Spleen (tissue), 13 donors: ENCODE results near the gene OR10Z1. TPM values are rescaled to one million over a fixed set of nuclear protein-coding genes. Genes with fewer than 3 reads are reported as not detected.

Experiments used
- DNase-seq: peaks from one replicate; pipeline ENCODE4 v3.0.0-alpha.2; 2020
- H3K27ac ChIP-seq, 8 donors: fragments of 200-600 bp; sonication (generic) in 7 of 8; 1 replicate in 4 of 8; 2 replicates in 4 of 8; pipeline versions ENCODE4 v1.5.0 to v1.8.0; 2016 to 2021; ENCODE audit warnings: inconsistent platforms in 4 of 8, mild to moderate bottlenecking in 4 of 8, moderate library complexity in 1 of 8
- H3K27me3 ChIP-seq, 7 donors: fragments of 200-600 bp; sonication (generic) in 6 of 7; replicated peaks in 1 of 7; 1 replicate in 4 of 7; 2 replicates in 3 of 7; pipeline versions ENCODE4 v1.5.0 to v1.8.0; 2016 to 2021; ENCODE audit warnings: inconsistent platforms in 3 of 7, mild to moderate bottlenecking in 1 of 7
- H3K36me3 ChIP-seq, 6 donors: fragments of 200-600 bp; sonication (generic) in 5 of 6; 1 replicate in 4 of 6; 2 replicates in 2 of 6; pipeline versions ENCODE4 v1.5.0 to v1.8.0; 2016 to 2021; ENCODE audit warnings: inconsistent platforms in 2 of 6
- H3K4me1 ChIP-seq, 6 donors: fragments of 200-600 bp; sonication (generic) in 5 of 6; 1 replicate in 3 of 6; 2 replicates in 3 of 6; pipeline versions ENCODE4 v1.5.0 to v1.8.0; 2016 to 2021; ENCODE audit warnings: inconsistent platforms in 3 of 6
- H3K4me3 ChIP-seq, 8 donors: fragments of 200-600 bp; sonication (generic) in 7 of 8; 1 replicate in 4 of 8; 2 replicates in 4 of 8; pipeline versions ENCODE4 v1.5.0 to v1.8.0; 2016 to 2021; ENCODE audit warnings: inconsistent platforms in 4 of 8, mild to moderate bottlenecking in 4 of 8, moderate library complexity in 2 of 8
- H3K9me3 ChIP-seq, 8 donors: fragments of 200-600 bp; sonication (generic) in 7 of 8; 1 replicate in 4 of 8; 2 replicates in 4 of 8; pipeline versions ENCODE4 v1.5.0 to v1.8.0; 2016 to 2021; ENCODE audit warnings: inconsistent platforms in 4 of 8
- CTCF ChIP-seq, 11 experiments: fragments of 200-600 bp in 7 of 11; fragments of 450-650 bp in 4 of 11; sonication (generic) in 4 of 11; IDR thresholded peaks in 8 of 11; conservative IDR thresholded peaks in 3 of 11; 1 replicate in 7 of 11; 2 replicates in 4 of 11; pipeline versions ENCODE4 v1.4.0 to v1.8.0; 2016 to 2021; ENCODE audit warnings: antibody characterized with exemption in 11 of 11, inconsistent platforms in 4 of 11, mild to moderate bottlenecking in 1 of 11
- POLR2A ChIP-seq, 3 donors: fragments of 450-650 bp; IDR thresholded peaks; one replicate each; pipeline ENCODE4 v1.5.1; 2017; ENCODE audit warnings: antibody characterized with exemption in 3 of 3, mild to moderate bottlenecking in 1 of 3
- POLR2AphosphoS5 ChIP-seq, 3 donors: sonication (generic); formaldehyde crosslinking; IDR thresholded peaks; one replicate each; pipeline ENCODE4 v1.5.1; 2017; ENCODE audit warnings: antibody characterized with exemption in 3 of 3
- WGBS, 5 donors: extraction: QIAGEN DNeasy Blood & Tissue Kit in 3 of 5; methylation state at CpG; one replicate each; pipeline versions ENCODE4 v1.1.5 to v1.1.7; 2013 to 2018; 5-methylcytosine and 5-hydroxymethylcytosine counted together
- intact Hi-C: fragments of 100-400 bp; cut with DNase I; formaldehyde crosslinking; loops from one replicate; pipeline ENCODE4 v1.15.0; 2023; ENCODE audit warnings: low total_unique reads
- long read RNA-seq, 2 donors: transcript quantifications; one replicate each; lab custom pipeline, GENCODE V29; 2026
- polyA plus RNA-seq, 3 donors: library from polyadenylated mRNA; stranded (reverse); fragments of 200-250 nt; gene quantifications; one replicate each; pipeline ENCODE4 v1.2.1, GENCODE V29; 2013
- total RNA-seq, 7 donors: library from RNA; depleted of rRNA in 3 of 7; stranded (reverse); fragments of >200 nt in 3 of 7; fragmentation: NEBNext Ultra II Directional in 4 of 7; extraction: Animal tissue kit (Norgen Biotek cat#: 25700) in 4 of 7; gene quantifications; one replicate each; pipeline versions ENCODE4 v1.1.0 to v1.2.1, GENCODE V29; 2016 to 2021
- donor health status: healthy with polysubstance abuse.
- donor health status: DM: no; HTN: no; CAD: no; lungs with moderate emphysema.
- donor health status: DM: no; HTN: no; CAD: no.
- donor health status: Bipolar disorder and iron deficiency.
- donor health status: healthy.
- donor health status: DM: no; HTN: no; CAD: no.
- donor health status: DM: yes; HTN: yes; CAD: no.

The OR10Z1 gene
- not detected for total RNA-seq
- polyA plus RNA-seq, result not detected
- long read RNA-seq, donor 1, result 0 reads
- long read RNA-seq, donor 2, partial matches to known transcripts, result 20 of 25 reads
- long read RNA-seq, donor 2, other reads (novel, unspliced or antisense), result 5 of 25 reads

- H3K9me3 ChIP-seq, result peaks cover 0 to 5% (median under 1%) of the 10 kb centered on the region in 8 donors
- WGBS, 5 donors, result 82 to 89% (median 88%) methylated on average over 1 of the region's 1 CpG
- no peaks in the 10 kb centered on the region for H3K27me3 ChIP-seq
- intact Hi-C loops, result no loop called here
- no peaks in the 10 kb centered on the region for H3K4me1 ChIP-seq
- H3K27ac ChIP-seq, result no peak within 1 kb of the TSS
- no peak within 1 kb of the TSS for H3K4me3 ChIP-seq
- DNase-seq, result no peak
- H3K36me3 ChIP-seq, result no peaks in the 10 kb centered on the region
- TF ChIP-seq POLR2AphosphoS5 (IDR thresholded peaks at IDR 0.05) (no peak), CTCF (IDR thresholded peaks at IDR 0.05 in 8 of 11, conservative IDR thresholded peaks at IDR 0.05 in 3 of 11) (no peak), POLR2A (IDR thresholded peaks at IDR 0.05) (no peak)
Observed at GRCh38 chr1:158604968-158605367, at the start of gene OR10Z1. OR10Z1 (plus strand) TSS chr1:158605268; CDS start chr1:158606439, 1,171 bp downstream.

- WGBS, 5 donors, result 79 to 93% (median 91%) methylated on average over 1 of the region's 1 CpG
- peaks cover 0 to 13% (median 9%) of the 10 kb centered on the region in 6 donors for H3K4me1 ChIP-seq
- H3K9me3 ChIP-seq, result no peaks in the 10 kb centered on the region
- no peaks in the 10 kb centered on the region for H3K36me3 ChIP-seq
- H3K27me3 ChIP-seq, result peaks cover 0 to 5% (median 0%) of the 10 kb centered on the region in 7 donors
- no peak overlapping the region for H3K27ac ChIP-seq
- no peak for DNase-seq
- intact Hi-C loops, result no loop called here
- TF ChIP-seq POLR2A (IDR thresholded peaks at IDR 0.05) (no peak), POLR2AphosphoS5 (IDR thresholded peaks at IDR 0.05) (no peak), CTCF (IDR thresholded peaks at IDR 0.05 in 8 of 11, conservative IDR thresholded peaks at IDR 0.05 in 3 of 11) (no peak)
- H3K4me3 ChIP-seq, result no peak overlapping the region
Observed at GRCh38 chr1:158559696-158560095, 45.4 kb upstream of the OR10Z1 start.

DNA sequence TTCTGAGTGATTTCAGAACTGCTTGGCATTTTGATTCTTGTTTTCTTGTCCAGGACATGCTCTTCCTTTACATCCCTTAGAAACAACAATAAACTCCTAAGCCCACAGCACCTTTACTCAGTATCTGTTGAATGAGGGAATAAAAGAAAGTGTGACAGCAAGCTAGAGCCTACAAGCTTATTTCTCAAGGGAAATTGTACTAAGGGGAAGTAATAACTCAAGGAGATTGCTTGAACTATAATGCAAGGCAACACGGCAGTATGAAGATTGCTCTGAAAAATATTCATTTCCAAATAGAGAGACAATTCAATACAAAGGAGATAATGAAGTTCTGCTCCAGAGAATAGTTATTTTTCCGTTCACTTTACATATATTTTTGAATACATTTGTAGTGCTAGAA is 41.2 kb upstream of the OR10Z1 start:
- TF ChIP-seq CTCF (IDR thresholded peaks at IDR 0.05 in 8 of 11, conservative IDR thresholded peaks at IDR 0.05 in 3 of 11) (no peak), POLR2A (IDR thresholded peaks at IDR 0.05) (no peak)
- Histone ChIP-seq H3K27me3 (peaks cover 0 to 5% (median 0%) of the 10 kb centered on the region in 7 donors), H3K27ac (peak overlapping the region in 3 of 8 donors; percentile 18 to 66 (median 48)), H3K9me3 (no peaks in the 10 kb centered on the region), H3K4me1 (peaks cover 0 to 16% (median 9%) of the 10 kb centered on the region in 6 donors), H3K36me3 (no peaks in the 10 kb centered on the region), H3K4me3 (no peak overlapping the region)
- intact Hi-C loops, result no loop called here
- no peak for DNase-seq
- WGBS, 5 donors, result 56 to 75% (median 64%) methylated on average over 2 of the region's 2 CpGs

- H3K9me3 ChIP-seq, result no peaks in the 10 kb centered on the region
- peaks cover 0 to 5% (median 0%) of the 10 kb centered on the region in 7 donors for H3K27me3 ChIP-seq
- TF ChIP-seq CTCF (IDR thresholded peaks at IDR 0.05 in 8 of 11, conservative IDR thresholded peaks at IDR 0.05 in 3 of 11), result no peak
- no peak for TF ChIP-seq POLR2A (IDR thresholded peaks at IDR 0.05)
- TF ChIP-seq POLR2AphosphoS5 (IDR thresholded peaks at IDR 0.05), result no peak
- H3K4me3 ChIP-seq, result no peak overlapping the region
- intact Hi-C loops, result no loop called here
- H3K4me1 ChIP-seq, result peaks cover 0 to 16% (median 9%) of the 10 kb centered on the region in 6 donors
- no peaks in the 10 kb centered on the region for H3K36me3 ChIP-seq
- WGBS, 5 donors, result 42 to 52% (median 47%) methylated on average over 2 of the region's 2 CpGs
- no peak for DNase-seq
- peak overlapping the region in 4 of 8 donors; percentile 9 to 66 (median 33) for H3K27ac ChIP-seq
Observed at GRCh38 chr1:158564608-158565007, 40.5 kb upstream of the OR10Z1 start.
